Trophoblast cell (in vitro differentiated cells and primary cell): Measurements from ENCODE around the gene TMEM198.

Experiments used
- DNase-seq, 2 donors: peaks; one replicate each; pipeline ENCODE4 v3.0.0-alpha.2; 2016
- H2AFZ ChIP-seq: 2 replicates; pipeline ENCODE4 v1.6.1; 2013; ENCODE audit warnings: low read length, moderate library complexity, mild to moderate bottlenecking; ENCODE audit not compliant: insufficient read depth, poor library complexity
- H2AK5ac ChIP-seq: 2 replicates; pipeline ENCODE4 v1.6.1; 2013; ENCODE audit warnings: mild to moderate bottlenecking, low read length
- H2BK120ac ChIP-seq: 2 replicates; pipeline ENCODE4 v1.6.1; 2013; ENCODE audit warnings: low read length, mild to moderate bottlenecking, moderate library complexity; ENCODE audit not compliant: insufficient read depth, poor library complexity
- H2BK12ac ChIP-seq: 2 replicates; pipeline ENCODE4 v1.6.1; 2013; ENCODE audit warnings: mild to moderate bottlenecking, low read length, moderate library complexity
- H2BK5ac ChIP-seq: 2 replicates; pipeline ENCODE4 v1.6.1; 2013; ENCODE audit warnings: low read length, low read depth, moderate library complexity, mild to moderate bottlenecking; ENCODE audit not compliant: poor library complexity
- H3K14ac ChIP-seq: 2 replicates; pipeline ENCODE4 v1.6.1; 2013; ENCODE audit warnings: mild to moderate bottlenecking, low read length
- H3K18ac ChIP-seq: 2 replicates; pipeline ENCODE4 v1.6.1; 2013; ENCODE audit warnings: mild to moderate bottlenecking, low read length
- H3K23ac ChIP-seq: 2 replicates; pipeline ENCODE4 v1.6.1; 2013; ENCODE audit warnings: low read length
- H3K27ac ChIP-seq: 2 replicates; pipeline ENCODE4 v1.5.1; 2013; ENCODE audit warnings: low read depth, mild to moderate bottlenecking, inconsistent platforms, low read length, moderate library complexity
- H3K27me3 ChIP-seq: 2 replicates; pipeline ENCODE4 v1.6.1; 2013; ENCODE audit warnings: inconsistent platforms, mild to moderate bottlenecking, low read length, moderate library complexity; ENCODE audit not compliant: insufficient read depth
- H3K36me3 ChIP-seq, 2 experiments: 1 replicate in 1 of 2; 2 replicates in 1 of 2; pipeline ENCODE4 v1.6.1; 2013; ENCODE audit warnings: low read length in 2 of 2, mild to moderate bottlenecking in 2 of 2, moderate library complexity in 1 of 2; ENCODE audit not compliant: insufficient read depth in 2 of 2, control insufficient read depth in 1 of 2
- H3K4ac ChIP-seq: 2 replicates; pipeline ENCODE4 v1.6.1; 2013; ENCODE audit warnings: low read depth, mild to moderate bottlenecking, low read length, moderate library complexity
- H3K4me1 ChIP-seq, 2 experiments: 1 replicate in 1 of 2; 2 replicates in 1 of 2; pipeline ENCODE4 v1.6.1; 2013; ENCODE audit warnings: low read length in 2 of 2, mild to moderate bottlenecking in 2 of 2, moderate library complexity in 1 of 2; ENCODE audit not compliant: insufficient read depth in 2 of 2, control insufficient read depth in 1 of 2
- H3K4me2 ChIP-seq: 2 replicates; pipeline ENCODE4 v1.6.1; 2013; ENCODE audit warnings: inconsistent platforms, mild to moderate bottlenecking, low read length, moderate library complexity
- H3K4me3 ChIP-seq: 2 replicates; pipeline ENCODE4 v1.5.1; 2013; ENCODE audit warnings: mild to moderate bottlenecking, low read depth, low read length, inconsistent platforms
- H3K79me1 ChIP-seq: one replicate; pipeline ENCODE4 v1.6.1; 2013; ENCODE audit warnings: low read length
- H3K79me2 ChIP-seq: 2 replicates; pipeline ENCODE4 v1.6.1; 2013; ENCODE audit warnings: low read length, mild to moderate bottlenecking; ENCODE audit not compliant: control insufficient read depth, insufficient read depth, poor library complexity
- H3K9ac ChIP-seq: 2 replicates; pipeline ENCODE4 v1.6.1; 2013; ENCODE audit warnings: mild to moderate bottlenecking, low read length
- H3K9me3 ChIP-seq: 2 replicates; pipeline ENCODE4 v1.6.1; 2013; ENCODE audit warnings: low read depth, mild to moderate bottlenecking, control low read depth, inconsistent platforms, low read length; ENCODE audit not compliant: insufficient read depth
- H4K12ac ChIP-seq: 2 replicates; pipeline ENCODE4 v1.6.1; 2013; ENCODE audit warnings: low read depth, mild to moderate bottlenecking, low read length, moderate library complexity
- H4K8ac ChIP-seq: 2 replicates; pipeline ENCODE4 v1.6.1; 2013; ENCODE audit warnings: low read depth, mild to moderate bottlenecking, low read length, moderate library complexity
- H4K91ac ChIP-seq: one replicate; pipeline ENCODE4 v1.6.1; 2013; ENCODE audit warnings: low read depth, mild to moderate bottlenecking, low read length, moderate library complexity
- whole genome bisulfite sequencing: extraction: QIAGEN DNeasy Blood & Tissue Kit; methylation state at CpG from one replicate; pipeline ENCODE4 v1.1.7; 2013; ENCODE audit warnings: missing lambda C conversion rate; ENCODE audit not compliant: insufficient read length, insufficient coverage; ENCODE audit errors: extremely low coverage; 5-methylcytosine and 5-hydroxymethylcytosine counted together

TMEM198 gene

DNA sequence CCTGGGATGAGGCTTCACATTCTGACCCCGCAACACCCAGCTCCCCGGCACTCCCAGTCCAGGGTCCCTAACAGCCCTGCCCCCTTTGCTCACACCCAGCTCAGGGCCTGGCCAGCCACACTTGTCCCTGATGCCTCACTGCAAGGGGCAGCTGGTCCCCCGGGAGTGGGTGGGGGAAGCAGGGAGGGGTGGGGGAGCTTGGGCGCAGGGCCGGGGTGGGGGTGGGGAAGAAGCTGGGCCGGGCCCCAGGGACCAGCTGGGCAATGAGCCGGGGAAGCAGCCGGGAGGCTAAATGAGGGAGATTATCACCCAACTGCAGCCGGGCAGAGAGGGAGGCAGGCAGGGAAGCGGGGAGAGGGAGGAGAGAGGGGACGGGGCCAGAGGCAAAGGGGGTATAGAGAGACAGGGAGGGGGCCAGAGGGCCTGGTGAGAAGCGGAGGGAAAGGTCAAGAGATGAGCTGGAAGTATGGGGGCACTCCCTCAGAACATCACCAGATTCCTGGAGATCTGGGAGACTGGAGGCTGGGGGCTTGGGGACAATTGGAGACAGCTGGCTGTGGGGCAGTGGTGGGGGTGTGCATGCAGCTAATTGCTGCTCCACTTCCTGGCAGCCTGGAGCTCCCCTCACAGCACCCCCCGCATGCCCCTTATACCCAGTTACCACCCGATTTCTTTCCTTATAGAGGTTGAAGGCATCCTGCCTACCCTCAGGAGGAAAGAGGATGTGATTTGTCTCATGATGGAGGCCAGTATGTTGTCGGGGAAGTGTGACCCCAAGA lies 32.1 kb upstream of the TMEM198 start:
- Histone ChIP-seq H3K23ac (no peak overlapping the region), H3K4me3 (no peak overlapping the region), H3K79me2 (no peaks in the 10 kb centered on the region), H3K4ac (no peak overlapping the region), H2AK5ac (no peak overlapping the region), H3K9ac (no peak overlapping the region), H3K18ac (no peak overlapping the region), H2AFZ (no peak overlapping the region), H4K91ac (no peak overlapping the region), H3K27ac (no peak overlapping the region), H3K14ac (no peak overlapping the region), H2BK120ac (no peak overlapping the region), H4K12ac (no peak overlapping the region), H2BK12ac (no peak overlapping the region), H3K9me3 (peaks cover 11% of the 10 kb centered on the region), H3K36me3 (peaks cover 6 to 7% of the 10 kb centered on the region in 2 experiments), H4K8ac (no peak overlapping the region), H2BK5ac (no peak overlapping the region), H3K27me3 (peaks cover 27% of the 10 kb centered on the region), H3K4me1 (peaks cover 0 to 6% of the 10 kb centered on the region in 2 experiments), H3K4me2 (no peak overlapping the region), H3K79me1 (no peaks in the 10 kb centered on the region)
- DNase-seq, result no peak
- WGBS, result no CpG with 5 or more reads among the region's 15 CpGs

DNA sequence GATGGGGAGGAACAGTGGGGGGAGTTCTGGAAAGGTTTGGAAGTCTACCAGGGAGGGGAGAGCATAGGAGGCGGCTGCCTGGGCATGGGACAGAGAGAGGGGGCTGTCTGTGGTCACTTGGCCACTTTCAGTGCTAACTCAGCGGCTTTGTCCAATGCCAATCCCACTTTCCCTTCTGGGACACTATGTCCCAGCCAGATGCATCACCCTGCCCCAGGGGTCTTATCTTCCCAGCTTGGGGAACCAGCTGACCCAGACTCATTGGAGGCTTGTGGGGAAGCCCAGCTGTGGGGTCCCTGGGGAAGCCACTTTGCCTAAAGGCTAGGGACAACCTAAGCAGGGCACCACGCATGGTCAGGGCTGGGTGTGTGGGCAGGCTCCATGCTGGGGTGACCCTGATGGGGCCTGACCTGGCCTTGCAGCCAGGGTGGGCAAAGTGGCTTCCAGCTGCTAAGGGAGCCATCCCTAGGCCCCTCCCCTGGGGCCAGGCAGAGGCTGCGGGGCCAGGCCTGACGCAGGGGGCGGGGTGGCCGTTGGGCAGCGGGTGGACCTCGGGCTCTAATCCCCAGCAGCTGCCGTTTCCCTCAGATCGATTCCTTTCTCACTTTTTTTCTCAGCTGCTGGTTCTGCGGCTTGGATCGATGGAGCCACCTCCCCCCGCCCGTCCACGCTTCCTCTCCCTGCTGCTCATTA lies 31.2 kb upstream of the TMEM198 start:
- Histone ChIP-seq H3K27me3 (peaks cover 27% of the 10 kb centered on the region), H2AK5ac (no peak overlapping the region), H3K4ac (no peak overlapping the region), H2BK5ac (no peak overlapping the region), H2BK120ac (no peak overlapping the region), H3K9me3 (peaks cover 11% of the 10 kb centered on the region), H2AFZ (no peak overlapping the region), H3K18ac (no peak overlapping the region), H3K27ac (no peak overlapping the region), H4K91ac (no peak overlapping the region), H3K23ac (no peak overlapping the region), H3K4me1 (peaks cover 0 to 6% of the 10 kb centered on the region in 2 experiments), H3K9ac (no peak overlapping the region), H3K36me3 (no peaks in the 10 kb centered on the region), H3K79me2 (no peaks in the 10 kb centered on the region), H4K12ac (no peak overlapping the region), H2BK12ac (no peak overlapping the region), H3K79me1 (no peaks in the 10 kb centered on the region), H3K14ac (no peak overlapping the region), H4K8ac (no peak overlapping the region), H3K4me3 (no peak overlapping the region), H3K4me2 (no peak overlapping the region)
- no CpG with 5 or more reads among the region's 16 CpGs for WGBS
- DNase-seq, result no peak

DNA sequence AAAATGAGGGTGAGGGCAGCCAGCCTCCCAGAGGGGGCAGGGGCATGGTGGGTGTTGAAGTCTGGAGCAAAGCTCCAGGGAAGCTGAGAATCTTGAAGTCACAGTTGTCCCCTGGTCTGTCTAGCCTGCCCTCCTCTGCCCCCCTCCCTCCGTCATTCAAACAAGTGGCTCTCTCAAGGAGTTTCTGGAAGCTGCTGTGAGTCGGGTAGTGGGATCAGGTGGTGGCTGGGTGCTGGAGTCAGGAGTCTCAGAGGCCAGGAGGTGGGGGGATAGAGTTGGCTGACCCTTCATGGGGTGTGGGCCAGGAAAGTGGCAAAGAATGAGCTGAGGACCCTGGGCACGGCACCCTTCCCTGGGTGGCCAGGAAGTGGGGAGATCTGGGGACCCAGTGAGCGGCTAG lies 30.0 kb upstream of the TMEM198 start:
- Histone ChIP-seq H2AK5ac (no peak overlapping the region), H4K12ac (no peak overlapping the region), H3K23ac (no peak overlapping the region), H3K36me3 (no peaks in the 10 kb centered on the region), H2BK120ac (no peak overlapping the region), H3K27me3 (peaks cover 27% of the 10 kb centered on the region), H2BK5ac (no peak overlapping the region), H3K9me3 (peaks cover 11% of the 10 kb centered on the region), H3K9ac (no peak overlapping the region), H3K27ac (no peak overlapping the region), H2BK12ac (no peak overlapping the region), H3K4me2 (no peak overlapping the region), H3K4ac (no peak overlapping the region), H3K18ac (no peak overlapping the region), H3K4me3 (no peak overlapping the region), H4K8ac (no peak overlapping the region), H3K79me1 (no peaks in the 10 kb centered on the region), H3K79me2 (no peaks in the 10 kb centered on the region), H2AFZ (no peak overlapping the region), H3K14ac (no peak overlapping the region), H3K4me1 (peaks cover 0 to 6% of the 10 kb centered on the region in 2 experiments), H4K91ac (no peak overlapping the region)
- DNase-seq, result no peak
- WGBS, result no CpG with 5 or more reads among the region's 4 CpGs

DNA sequence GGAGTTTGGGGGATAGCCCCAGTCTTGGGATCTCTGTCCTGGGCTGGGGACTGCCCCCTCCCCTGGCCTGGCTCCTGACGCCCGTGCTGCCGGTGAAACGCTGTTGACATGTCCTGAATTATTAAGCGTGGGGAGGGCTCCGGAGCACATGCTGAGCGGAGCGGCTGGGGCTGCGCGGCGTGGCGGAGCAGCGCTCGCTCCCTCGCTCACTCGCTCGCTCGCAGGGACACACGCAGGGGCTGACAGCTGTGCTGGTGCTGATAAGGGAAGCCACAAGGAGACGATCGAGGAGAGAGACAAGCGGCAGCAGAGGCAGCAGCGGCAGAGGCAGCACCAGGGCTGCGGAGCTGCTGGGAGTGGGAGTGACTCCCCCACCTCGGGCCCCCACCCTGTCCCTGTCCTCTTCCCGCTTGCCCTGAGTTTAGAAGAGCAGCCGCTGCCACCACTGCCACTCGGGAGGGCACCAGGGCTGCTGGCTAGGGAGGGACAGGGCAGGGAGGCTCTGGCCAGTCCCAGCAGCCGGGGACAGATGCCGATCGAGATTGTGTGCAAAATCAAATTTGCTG lies 29.5 kb upstream of the TMEM198 start, which contains the start of gene ASIC4:
Gene ASIC4, plus strand, starts transcription at position 287 of the 566 bp plus-strand sequence. Its CDS starts 243 bp downstream, at position 530.
- Histone ChIP-seq H3K4me3 (no peak within 1 kb of the TSS), H2AFZ (no peak within 1 kb of the TSS), H4K91ac (no peak within 1 kb of the TSS), H4K8ac (no peak within 1 kb of the TSS), H3K9me3 (peaks cover 11% of the 10 kb centered on the region), H3K27ac (no peak within 1 kb of the TSS), H2BK5ac (no peak within 1 kb of the TSS), H3K27me3 (peaks cover 27% of the 10 kb centered on the region), H3K14ac (no peak within 1 kb of the TSS), H3K4me1 (peaks cover 0 to 6% of the 10 kb centered on the region in 2 experiments), H3K9ac (no peak within 1 kb of the TSS), H3K79me1 (no peaks in the 10 kb centered on the region), H3K36me3 (no peaks in the 10 kb centered on the region), H4K12ac (no peak within 1 kb of the TSS), H3K79me2 (no peaks in the 10 kb centered on the region), H2BK120ac (no peak within 1 kb of the TSS), H3K23ac (no peak within 1 kb of the TSS), H3K18ac (no peak within 1 kb of the TSS), H2AK5ac (no peak within 1 kb of the TSS), H3K4me2 (no peak within 1 kb of the TSS), H3K4ac (no peak within 1 kb of the TSS), H2BK12ac (no peak within 1 kb of the TSS)
- peak in 1 of 2 donors; percentile 31 for DNase-seq
- WGBS, result no CpG with 5 or more reads among the region's 31 CpGs
